Vagina (tissue), 2 donors: Measurements from ENCODE around the gene VPS8. TPM values are rescaled to one million over a fixed set of nuclear protein-coding genes. Genes with fewer than 3 reads are reported as not detected.

Experiments
- DNase-seq, 2 donors: peaks; one replicate each; pipeline ENCODE4 v3.0.0-alpha.2; 2017; ENCODE audit errors: extremely low spot score in 2 of 2
- H3K27ac ChIP-seq: fragments of 200-600 bp; sonication (generic); one replicate; pipeline ENCODE4 v1.5.1; 2019
- H3K27me3 ChIP-seq: fragments of 200-600 bp; sonication (generic); one replicate; pipeline ENCODE4 v1.5.1; 2019
- H3K36me3 ChIP-seq, 2 donors: fragments of 200-600 bp; sonication (generic); one replicate each; pipeline ENCODE4 v1.5.1; 2017 to 2019
- H3K4me1 ChIP-seq: fragments of 200-600 bp; sonication (generic); one replicate; pipeline ENCODE4 v1.5.1; 2019
- H3K4me3 ChIP-seq, 2 donors: fragments of 200-600 bp; sonication (generic); 1 replicate in 1 of 2; 2 replicates in 1 of 2; pipeline ENCODE4 v1.5.1; 2016 to 2019
- H3K9me3 ChIP-seq: fragments of 200-600 bp; sonication (generic); one replicate; pipeline ENCODE4 v1.5.1; 2019
- CTCF ChIP-seq, 3 experiments: fragments of 450-650 bp in 2 of 3; fragments of 200-600 bp in 1 of 3; sonication (generic) in 1 of 3; IDR thresholded peaks; one replicate each; pipeline ENCODE4 v1.5.1; 2017 to 2019; ENCODE audit warnings: antibody characterized with exemption in 3 of 3, mild to moderate bottlenecking in 2 of 3, moderate library complexity in 2 of 3
- POLR2A ChIP-seq, 2 donors: fragments of 450-650 bp; IDR thresholded peaks; one replicate each; pipeline ENCODE4 v1.6.1; 2017; ENCODE audit warnings: antibody characterized with exemption in 2 of 2, mild to moderate bottlenecking in 2 of 2, moderate library complexity in 2 of 2
- POLR2AphosphoS5 ChIP-seq, 2 donors: sonication (generic); formaldehyde crosslinking; IDR thresholded peaks; one replicate each; pipeline ENCODE4 v1.9.0; 2017; ENCODE audit warnings: antibody characterized with exemption in 2 of 2, mild to moderate bottlenecking in 2 of 2, low read depth in 1 of 2; ENCODE audit not compliant: insufficient read depth in 1 of 2
- intact Hi-C: fragments of 100-400 bp; cut with DNase I; formaldehyde crosslinking; loops from one replicate; pipeline ENCODE4 v1.15.1; 2023
- total RNA-seq: library from RNA; depleted of rRNA; stranded (reverse); fragments of >200 nt; gene quantifications from one replicate; pipeline ENCODE4 v1.2.3, GENCODE V29; 2016

The VPS8 gene
- total RNA-seq, 1 donor from 2014 or later: 52.3 TPM

GRCh38 chr3:184832903-184833302 lies 20.9 kb downstream of the VPS8 start:
- DNase-seq: no peak
- H3K4me1 ChIP-seq: no peaks in the 10 kb centered on the region
- no peak overlapping the region for H3K27ac ChIP-seq
- H3K27me3 ChIP-seq: no peaks in the 10 kb centered on the region
- no peak for TF ChIP-seq POLR2A (IDR thresholded peaks at IDR 0.05)
- TF ChIP-seq CTCF (IDR thresholded peaks at IDR 0.05): no peak
- no peak for TF ChIP-seq POLR2AphosphoS5 (IDR thresholded peaks at IDR 0.05; ENCODE audit: insufficient read depth in 1 of 2, low read depth in 1 of 2)
- peaks cover 0 to 21% of the 10 kb centered on the region in 2 donors for H3K36me3 ChIP-seq
- intact Hi-C loops: no loop called here
- H3K9me3 ChIP-seq: no peaks in the 10 kb centered on the region
- H3K4me3 ChIP-seq: no peak overlapping the region

- H3K27ac ChIP-seq: no peak overlapping the region
- H3K9me3 ChIP-seq: no peaks in the 10 kb centered on the region
- H3K4me1 ChIP-seq: no peaks in the 10 kb centered on the region
- no peak for TF ChIP-seq POLR2A (IDR thresholded peaks at IDR 0.05)
- TF ChIP-seq POLR2AphosphoS5 (IDR thresholded peaks at IDR 0.05; ENCODE audit: insufficient read depth in 1 of 2, low read depth in 1 of 2): no peak
- TF ChIP-seq CTCF (IDR thresholded peaks at IDR 0.05): no peak
- no peak for DNase-seq
- H3K4me3 ChIP-seq: no peak overlapping the region
- H3K36me3 ChIP-seq: peaks cover 0 to 21% of the 10 kb centered on the region in 2 donors
- H3K27me3 ChIP-seq: no peaks in the 10 kb centered on the region
- intact Hi-C loops: no loop called here
Measured at GRCh38 chr3:184836090-184836822, 24.3 kb downstream of the VPS8 start.

- no peak for TF ChIP-seq CTCF (IDR thresholded peaks at IDR 0.05)
- TF ChIP-seq POLR2A (IDR thresholded peaks at IDR 0.05): no peak
- TF ChIP-seq POLR2AphosphoS5 (IDR thresholded peaks at IDR 0.05; ENCODE audit: insufficient read depth in 1 of 2, low read depth in 1 of 2): no peak
- no peak for DNase-seq
- Histone ChIP-seq H3K4me1 (no peaks in the 10 kb centered on the region), H3K27me3 (no peaks in the 10 kb centered on the region), H3K4me3 (no peak overlapping the region), H3K36me3 (no peaks in the 10 kb centered on the region), H3K9me3 (no peaks in the 10 kb centered on the region), H3K27ac (no peak overlapping the region)
- intact Hi-C loops: no loop called here
Measured at GRCh38 chr3:184842433-184842832, 30.5 kb downstream of the VPS8 start.

GRCh38 chr3:184845819-184846218 lies 33.9 kb downstream of the VPS8 start:
- no peaks in the 10 kb centered on the region for H3K27me3 ChIP-seq
- H3K36me3 ChIP-seq: peaks cover 0 to 7% of the 10 kb centered on the region in 2 donors
- no peak overlapping the region for H3K27ac ChIP-seq
- no peaks in the 10 kb centered on the region for H3K4me1 ChIP-seq
- intact Hi-C loops: no loop called here
- TF ChIP-seq CTCF (IDR thresholded peaks at IDR 0.05) (no peak), POLR2AphosphoS5 (IDR thresholded peaks at IDR 0.05; ENCODE audit: insufficient read depth in 1 of 2, low read depth in 1 of 2) (no peak), POLR2A (IDR thresholded peaks at IDR 0.05) (no peak)
- H3K4me3 ChIP-seq: no peak overlapping the region
- H3K9me3 ChIP-seq: no peaks in the 10 kb centered on the region
- no peak for DNase-seq

GRCh38 chr3:184846496-184846895 lies 34.5 kb downstream of the VPS8 start:
- TF ChIP-seq POLR2AphosphoS5 (IDR thresholded peaks at IDR 0.05; ENCODE audit: insufficient read depth in 1 of 2, low read depth in 1 of 2): no peak
- TF ChIP-seq POLR2A (IDR thresholded peaks at IDR 0.05): no peak
- no peak for TF ChIP-seq CTCF (IDR thresholded peaks at IDR 0.05)
- no peaks in the 10 kb centered on the region for H3K4me1 ChIP-seq
- intact Hi-C loops: no loop called here
- DNase-seq: no peak
- no peak overlapping the region for H3K4me3 ChIP-seq
- H3K27me3 ChIP-seq: no peaks in the 10 kb centered on the region
- H3K36me3 ChIP-seq: peaks cover 0 to 7% of the 10 kb centered on the region in 2 donors
- H3K9me3 ChIP-seq: no peaks in the 10 kb centered on the region
- no peak overlapping the region for H3K27ac ChIP-seq
